ENCODE measurements around the gene IGLL1. TPM values are rescaled to one million over a fixed set of nuclear protein-coding genes. Genes with fewer than 3 reads are reported as not detected.
A peak's percentile ranks its signal among the peaks of the same experiment; 100 is the strongest.

The IGLL1 gene
- total RNA-seq, 6 donors from 2014 or later: not detected

DNA sequence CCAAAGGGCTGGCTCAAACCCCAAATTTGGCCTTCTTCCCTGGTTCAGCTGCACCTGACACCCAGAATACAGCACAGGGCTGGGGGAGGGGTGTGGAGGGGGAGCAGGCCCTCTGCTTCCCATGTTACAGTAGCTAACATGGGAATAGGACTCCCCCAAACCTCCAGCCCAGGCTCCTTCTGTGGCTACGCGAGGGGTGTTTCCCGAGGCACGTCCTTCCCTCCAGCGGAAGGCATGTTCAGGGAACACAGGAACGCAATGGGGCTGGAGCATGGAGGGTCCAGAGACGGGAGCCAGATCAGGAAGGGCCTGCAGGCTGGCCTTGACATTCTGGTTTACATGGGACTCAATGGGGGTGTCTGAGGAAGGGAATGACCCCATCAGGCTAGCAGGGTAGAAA is 11.8 kb upstream of the IGLL1 start:
- no peak for TF ChIP-seq EP300 (IDR thresholded peaks at IDR 0.05)
- TF ChIP-seq, protein P1, sequence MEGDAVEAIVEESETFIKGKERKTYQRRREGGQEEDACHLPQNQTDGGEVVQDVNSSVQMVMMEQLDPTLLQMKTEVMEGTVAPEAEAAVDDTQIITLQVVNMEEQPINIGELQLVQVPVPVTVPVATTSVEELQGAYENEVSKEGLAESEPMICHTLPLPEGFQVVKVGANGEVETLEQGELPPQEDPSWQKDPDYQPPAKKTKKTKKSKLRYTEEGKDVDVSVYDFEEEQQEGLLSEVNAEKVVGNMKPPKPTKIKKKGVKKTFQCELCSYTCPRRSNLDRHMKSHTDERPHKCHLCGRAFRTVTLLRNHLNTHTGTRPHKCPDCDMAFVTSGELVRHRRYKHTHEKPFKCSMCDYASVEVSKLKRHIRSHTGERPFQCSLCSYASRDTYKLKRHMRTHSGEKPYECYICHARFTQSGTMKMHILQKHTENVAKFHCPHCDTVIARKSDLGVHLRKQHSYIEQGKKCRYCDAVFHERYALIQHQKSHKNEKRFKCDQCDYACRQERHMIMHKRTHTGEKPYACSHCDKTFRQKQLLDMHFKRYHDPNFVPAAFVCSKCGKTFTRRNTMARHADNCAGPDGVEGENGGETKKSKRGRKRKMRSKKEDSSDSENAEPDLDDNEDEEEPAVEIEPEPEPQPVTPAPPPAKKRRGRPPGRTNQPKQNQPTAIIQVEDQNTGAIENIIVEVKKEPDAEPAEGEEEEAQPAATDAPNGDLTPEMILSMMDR (IDR thresholded peaks at IDR 0.05): no peak
- no peak for TF ChIP-seq POLR2A (IDR thresholded peaks at IDR 0.05)
- no peak for TF ChIP-seq POLR2AphosphoS5 (IDR thresholded peaks at IDR 0.05)
- H3K9me3 ChIP-seq: no peaks in the 10 kb centered on the region
- DNase-seq: no peak
- no peak overlapping the region for H3K4me3 ChIP-seq
- 77 to 97% methylated on average over 7 of the region's 7 CpGs for WGBS, 2 donors
- H3K27me3 ChIP-seq: no peaks in the 10 kb centered on the region
- H3K36me3 ChIP-seq: no peaks in the 10 kb centered on the region
- no peaks in the 10 kb centered on the region for H3K4me1 ChIP-seq
- H3K27ac ChIP-seq: no peak overlapping the region
- no peak for ATAC-seq (ENCODE audit: low FRiP score in 2 of 2)

DNA sequence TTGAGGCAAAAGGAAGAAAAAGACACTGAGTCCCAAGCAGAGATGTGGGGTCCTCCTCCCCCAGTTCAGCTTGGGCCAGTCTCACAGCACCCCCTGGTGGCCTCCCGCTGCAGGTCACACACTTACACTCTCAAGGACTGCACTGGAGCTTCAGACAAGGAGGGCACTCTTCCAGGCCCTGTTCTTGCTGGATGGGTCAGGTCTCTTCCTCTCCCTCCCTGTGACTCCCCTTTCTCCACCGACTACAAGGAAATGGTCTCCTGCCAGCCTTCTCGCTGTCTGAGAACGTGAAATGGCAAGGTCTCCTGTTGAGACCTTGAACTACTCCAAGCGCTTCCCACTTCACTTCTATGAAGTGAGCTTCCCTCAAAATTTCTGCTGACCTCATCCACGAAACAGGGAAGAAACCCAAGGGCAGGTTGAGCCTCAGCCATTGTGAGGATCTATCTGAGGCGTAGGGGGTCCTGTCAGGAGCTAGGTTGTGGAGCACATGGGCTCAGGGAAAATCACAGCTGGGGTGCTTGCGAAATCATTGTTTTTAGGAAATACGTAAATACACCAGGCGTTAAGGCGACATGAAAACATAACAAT is 11.2 kb upstream of the IGLL1 start:
- Histone ChIP-seq H3K27ac (no peak overlapping the region), H3K4me3 (no peak overlapping the region), H3K36me3 (no peaks in the 10 kb centered on the region), H3K27me3 (no peaks in the 10 kb centered on the region), H3K9me3 (no peaks in the 10 kb centered on the region), H3K4me1 (no peaks in the 10 kb centered on the region)
- peak in 1 of 2 donors; percentile 47 for DNase-seq
- peak; percentile 54 to 70 for ATAC-seq (ENCODE audit: low FRiP score in 2 of 2)
- no peak for TF ChIP-seq EP300 (IDR thresholded peaks at IDR 0.05)
- TF ChIP-seq, protein P1 (IDR thresholded peaks at IDR 0.05): peak; percentile 52 to 79 (median 64)
- 38 to 47% methylated on average over 11 of the region's 11 CpGs for WGBS, 2 donors

DNA sequence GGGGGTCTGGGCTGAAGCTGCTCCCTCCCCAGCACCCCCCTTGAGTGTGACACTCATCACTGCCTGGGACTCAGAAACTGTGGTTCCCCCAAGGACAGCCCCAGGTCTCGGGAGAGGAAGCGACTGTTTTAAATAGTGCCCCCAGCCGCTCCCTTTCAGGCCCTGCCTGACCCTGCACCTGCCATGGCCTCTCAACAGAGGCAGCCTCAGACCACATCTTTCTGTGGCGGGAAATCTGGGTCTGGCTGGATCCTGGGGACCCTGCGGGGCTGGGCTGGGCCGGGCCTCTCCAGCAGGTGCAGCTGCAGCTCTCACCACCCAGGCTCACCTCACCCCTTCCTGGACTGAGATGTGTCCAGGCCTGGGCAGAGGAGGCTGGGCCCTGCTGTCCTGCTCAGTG is 3.7 kb upstream of the IGLL1 start:
- ATAC-seq (ENCODE audit: low FRiP score in 2 of 2): no peak
- H3K4me1 ChIP-seq: no peaks in the 10 kb centered on the region
- 75% methylated on average over 5 of the region's 6 CpGs; no CpG with 5 or more reads in 1 of the 2 donors for WGBS, 2 donors
- TF ChIP-seq, protein P1 (IDR thresholded peaks at IDR 0.05): no peak
- TF ChIP-seq POLR2A (IDR thresholded peaks at IDR 0.05) (no peak), EP300 (IDR thresholded peaks at IDR 0.05) (no peak), POLR2AphosphoS5 (IDR thresholded peaks at IDR 0.05) (no peak)
- peak in 1 of 2 donors; percentile 60 for DNase-seq
- no peak overlapping the region for H3K4me3 ChIP-seq
- no peaks in the 10 kb centered on the region for H3K27me3 ChIP-seq
- no peak overlapping the region for H3K27ac ChIP-seq
- no peaks in the 10 kb centered on the region for H3K36me3 ChIP-seq
- H3K9me3 ChIP-seq: no peaks in the 10 kb centered on the region

- Histone ChIP-seq H3K27ac (no peak overlapping the region), H3K9me3 (no peaks in the 10 kb centered on the region), H3K4me1 (no peaks in the 10 kb centered on the region), H3K27me3 (no peaks in the 10 kb centered on the region), H3K4me3 (no peak overlapping the region), H3K36me3 (no peaks in the 10 kb centered on the region)
- TF ChIP-seq EP300 (IDR thresholded peaks at IDR 0.05) (no peak), POLR2AphosphoS5 (IDR thresholded peaks at IDR 0.05) (no peak), POLR2A (IDR thresholded peaks at IDR 0.05) (no peak)
- TF ChIP-seq, protein P1 (IDR thresholded peaks at IDR 0.05): no peak
- ATAC-seq (ENCODE audit: low FRiP score in 2 of 2): no peak
- no peak for DNase-seq
- WGBS, 2 donors: 76 to 83% methylated on average over 5 to 7 of the region's 7 CpGs
These were observed 3.1 kb upstream of the IGLL1 start for GRCh38 chr22:23583153-23583552.

GRCh38 chr22:23581260-23581650 is 1.2 kb upstream of the IGLL1 start:
- no peaks in the 10 kb centered on the region for H3K36me3 ChIP-seq
- H3K4me1 ChIP-seq: no peaks in the 10 kb centered on the region
- H3K9me3 ChIP-seq: no peaks in the 10 kb centered on the region
- TF ChIP-seq, protein P1 (IDR thresholded peaks at IDR 0.05): no peak
- TF ChIP-seq EP300 (IDR thresholded peaks at IDR 0.05) (no peak), POLR2A (IDR thresholded peaks at IDR 0.05) (no peak), POLR2AphosphoS5 (IDR thresholded peaks at IDR 0.05) (no peak)
- H3K27ac ChIP-seq: no peak overlapping the region
- H3K27me3 ChIP-seq: no peaks in the 10 kb centered on the region
- DNase-seq (no peak), ATAC-seq (ENCODE audit: low FRiP score in 2 of 2) (no peak)
- no peak overlapping the region for H3K4me3 ChIP-seq
- WGBS, 2 donors: 53 to 81% methylated on average over 8 of the region's 8 CpGs

Measured in upper lobe of left lung (tissue), 6 donors.